ENCODE results near the gene KCNK18. TPM values are rescaled to one million over a fixed set of nuclear protein-coding genes. Genes with fewer than 3 reads are reported as not detected.

The KCNK18 gene
- total and polyA plus RNA-seq, 2 of the 8 experiments (the other 6 are each of a cell fraction or from before 2014, with no cell fraction given), result not detected

DNA sequence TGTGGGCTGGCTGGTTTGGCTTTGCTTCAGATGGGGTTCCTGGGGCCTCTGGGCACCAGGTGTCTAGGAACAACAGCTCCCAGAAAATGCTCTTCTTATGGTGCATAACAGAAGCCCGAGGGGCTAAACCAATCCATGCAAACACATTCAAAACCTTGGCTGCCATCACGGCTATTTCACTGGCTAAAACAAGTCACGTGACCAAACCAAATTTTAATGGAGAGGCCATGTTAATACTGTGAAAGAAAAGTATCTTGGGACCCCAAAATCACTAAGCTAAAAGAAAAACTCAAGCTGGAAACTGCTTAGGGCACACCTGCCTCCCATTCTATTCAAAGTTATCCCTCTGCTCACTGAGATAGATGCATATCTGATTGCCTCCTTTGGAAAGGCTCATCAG lies 19.1 kb upstream of the KCNK18 start:
- no peak overlapping the region for H3K4ac ChIP-seq (replicated peaks; ENCODE audit: insufficient read length, low read depth, low read length)
- no peak overlapping the region for H3K14ac ChIP-seq (ENCODE audit: insufficient read length)
- ChIA-PET POLR2A (ENCODE audit: partially characterized antibody) (no interaction called here), CTCF (ENCODE audit: partially characterized antibody) (interaction anchor here (1.0 to 4.2 kb wide), 5 partner anchors 13 to 1467 kb away, joined by 3 to 44 read pairs (median 5); no protein-coding TSS in a partner anchor)
- H2BK5ac ChIP-seq (ENCODE audit: low read depth, low read length), result no peak overlapping the region
- H3K27ac ChIP-seq (ENCODE audit: low read depth, low read length), result no peak overlapping the region
- no peak overlapping the region for H2BK120ac ChIP-seq (replicated peaks; ENCODE audit: low read depth, low read length)
- no peak overlapping the region for H3K9ac ChIP-seq (replicated peaks in 1 of 4; ENCODE audit: extremely low read depth in 1 of 4, low read depth in 3 of 4, low read length in 3 of 4)
- no peaks in the 10 kb centered on the region for H3K79me2 ChIP-seq (ENCODE audit: control insufficient read depth in 1 of 2, insufficient read depth in 2 of 2, low read length in 2 of 2)
- TF ChIP-seq BCL11A (IDR thresholded peaks at IDR 0.05; ENCODE audit: low read depth in 2 of 2, low read length in 2 of 2) (no peak), RBBP5 (IDR thresholded peaks at IDR 0.05; ENCODE audit: borderline replicate concordance, low read depth, low read length) (no peak), ASH2L (IDR thresholded peaks at IDR 0.05; ENCODE audit: low read length) (no peak), KDM4A (IDR thresholded peaks at IDR 0.05; ENCODE audit: low read depth, low read length, severe bottlenecking) (no peak), FOSL1 (IDR thresholded peaks at IDR 0.05; ENCODE audit: insufficient read depth, low read depth, low read length) (no peak), RXRA (IDR thresholded peaks at IDR 0.05; ENCODE audit: insufficient read depth, low read depth, low read length) (no peak), PHF8 (conservative IDR thresholded peaks at IDR 0.05; ENCODE audit: low read depth, low read length) (no peak), NRF1 (IDR thresholded peaks at IDR 0.05; ENCODE audit: low read depth, low read length) (no peak), SIX5 (IDR thresholded peaks at IDR 0.05; ENCODE audit: low read depth, low read length) (no peak), RAD21 (IDR thresholded peaks at IDR 0.05 in 1 of 2, conservative IDR thresholded peaks at IDR 0.05 in 1 of 2; ENCODE audit: low read depth in 2 of 2, low read length in 2 of 2) (no peak), POLR2AphosphoS5 (IDR thresholded peaks at IDR 0.05; ENCODE audit: low read depth, low read length) (no peak), TAF7 (optimal IDR thresholded peaks at IDR 0.05; ENCODE audit: borderline replicate concordance, low read depth, low read length) (no peak), CBX5 (IDR thresholded peaks at IDR 0.05; ENCODE audit: low read depth, low read length) (no peak)
- H3K56ac ChIP-seq (replicated peaks; ENCODE audit: insufficient read length, low read depth, low read length), result no peak overlapping the region
- H3K9me3 ChIP-seq (ENCODE audit: insufficient read depth in 2 of 2, low read depth in 1 of 2, low read length in 1 of 2), result no peaks in the 10 kb centered on the region
- H3K4me2 ChIP-seq (ENCODE audit: insufficient read depth in 1 of 2, low read depth in 2 of 2, low read length in 2 of 2), result no peak overlapping the region
- H2BK12ac ChIP-seq (ENCODE audit: low read depth, low read length), result no peak overlapping the region
- no peak for DNase-seq (ENCODE audit: low read depth in 1 of 2, low spot score in 2 of 2)
- H4K20me1 ChIP-seq (replicated peaks in 1 of 2; ENCODE audit: control insufficient read depth in 1 of 2, insufficient read depth in 2 of 2, low read length in 2 of 2), result peaks cover 0 to 6% of the 10 kb centered on the region in 2 experiments
- no peak overlapping the region for H3K4me3 ChIP-seq (ENCODE audit: extremely low read depth in 1 of 4, insufficient read depth in 2 of 4, low read depth in 3 of 4, low read length in 4 of 4)
- H3K23me2 ChIP-seq (ENCODE audit: low read depth, low read length), result peaks cover 7% of the 10 kb centered on the region
- peaks cover 10 to 22% (median 20%) of the 10 kb centered on the region in 4 experiments for H3K27me3 ChIP-seq (replicated peaks in 1 of 4; ENCODE audit: control insufficient read depth in 3 of 4, extremely low read depth in 1 of 4, insufficient read depth in 3 of 4, low read length in 3 of 4)
- no peak overlapping the region for H2AK5ac ChIP-seq (ENCODE audit: low read depth, low read length)
- no peak overlapping the region for H3K23ac ChIP-seq (ENCODE audit: insufficient read length)
- FAIRE-seq, result no peak
- H3K4me1 ChIP-seq (replicated peaks in 1 of 4; ENCODE audit: control insufficient read depth in 3 of 4, insufficient read depth in 4 of 4, low read length in 3 of 4), result peaks cover 0 to 15% (median 7%) of the 10 kb centered on the region in 4 experiments; a peak in 6 of 7 replicates
- no peak overlapping the region for H2AFZ ChIP-seq (ENCODE audit: low read length)
- H2BK20ac ChIP-seq (ENCODE audit: low read length), result no peak overlapping the region
- no peak overlapping the region for H3K18ac ChIP-seq (ENCODE audit: extremely low read depth, low read length)
- H4K91ac ChIP-seq (replicated peaks; ENCODE audit: insufficient read length, low read length), result no peak overlapping the region
- H3K36me3 ChIP-seq (ENCODE audit: control insufficient read depth in 2 of 4, insufficient read depth in 4 of 4, low read length in 3 of 4), result no peaks in the 10 kb centered on the region
- 79% methylated on average over 3 of the region's 3 CpGs; no CpG with 5 or more reads in 1 of the 2 experiments for whole genome bisulfite sequencing, 2 experiments (ENCODE audit: extremely low coverage in 1 of 2, insufficient coverage in 1 of 2, insufficient read length in 1 of 2, insufficient replicate concordance in 2 of 2, low coverage in 1 of 2, low lambda C conversion rate in 2 of 2, missing lambda C conversion rate in 1 of 2)
- no peak overlapping the region for H4K8ac ChIP-seq (ENCODE audit: extremely low read depth, insufficient read depth, low read length)
- no peak overlapping the region for H2BK15ac ChIP-seq (ENCODE audit: low read length)
- H3K79me1 ChIP-seq (ENCODE audit: low read depth, low read length), result no peaks in the 10 kb centered on the region
- H4K5ac ChIP-seq (ENCODE audit: insufficient read length, low read depth, low read length), result no peak overlapping the region

Data from H1 (cell line).